Measurements from ENCODE around the gene FKBP1A.

- TF ChIP-seq, protein P1, sequence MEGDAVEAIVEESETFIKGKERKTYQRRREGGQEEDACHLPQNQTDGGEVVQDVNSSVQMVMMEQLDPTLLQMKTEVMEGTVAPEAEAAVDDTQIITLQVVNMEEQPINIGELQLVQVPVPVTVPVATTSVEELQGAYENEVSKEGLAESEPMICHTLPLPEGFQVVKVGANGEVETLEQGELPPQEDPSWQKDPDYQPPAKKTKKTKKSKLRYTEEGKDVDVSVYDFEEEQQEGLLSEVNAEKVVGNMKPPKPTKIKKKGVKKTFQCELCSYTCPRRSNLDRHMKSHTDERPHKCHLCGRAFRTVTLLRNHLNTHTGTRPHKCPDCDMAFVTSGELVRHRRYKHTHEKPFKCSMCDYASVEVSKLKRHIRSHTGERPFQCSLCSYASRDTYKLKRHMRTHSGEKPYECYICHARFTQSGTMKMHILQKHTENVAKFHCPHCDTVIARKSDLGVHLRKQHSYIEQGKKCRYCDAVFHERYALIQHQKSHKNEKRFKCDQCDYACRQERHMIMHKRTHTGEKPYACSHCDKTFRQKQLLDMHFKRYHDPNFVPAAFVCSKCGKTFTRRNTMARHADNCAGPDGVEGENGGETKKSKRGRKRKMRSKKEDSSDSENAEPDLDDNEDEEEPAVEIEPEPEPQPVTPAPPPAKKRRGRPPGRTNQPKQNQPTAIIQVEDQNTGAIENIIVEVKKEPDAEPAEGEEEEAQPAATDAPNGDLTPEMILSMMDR (IDR thresholded peaks at IDR 0.05) = no peak
- TF ChIP-seq POLR2A (IDR thresholded peaks at IDR 0.05) (no peak), POLR2AphosphoS5 (IDR thresholded peaks at IDR 0.05) (no peak)
Measured at GRCh38 chr20:1441133-1441532, 48.3 kb upstream of the FKBP1A start.
